Keratinocyte (primary cell): ENCODE results near the gene SHFL. TPM values are rescaled to one million over a fixed set of nuclear protein-coding genes. Genes with fewer than 3 reads are reported as not detected.
A peak's percentile ranks its signal among the peaks of the same experiment; 100 is the strongest.

ENCODE experiments used
- DNase-seq: peaks from one replicate; pipeline ENCODE4 v3.0.0-alpha.2; 2011; ENCODE audit warnings: low read depth, missing footprints, low spot score
- FAIRE-seq: peaks from 2 replicates; lab custom pipeline; 2011; peaks lifted over from hg19 to GRCh38; lab: Jason Lieb, UNC
- H2AFZ ChIP-seq: 2 replicates; pipeline ENCODE4 v1.6.0; 2012; ENCODE audit warnings: low read length, control low read depth, inconsistent platforms; ENCODE audit not compliant: control insufficient read depth
- H3K27ac ChIP-seq: 2 replicates; pipeline ENCODE4 v1.5.1; 2011; ENCODE audit warnings: low read length; ENCODE audit not compliant: control insufficient read depth, insufficient read depth
- H3K27me3 ChIP-seq: 3 replicates; pipeline ENCODE4 v1.6.0; 2011; ENCODE audit warnings: low read length; ENCODE audit not compliant: control insufficient read depth, insufficient read depth; ENCODE audit errors: extremely low read depth
- H3K36me3 ChIP-seq, 2 experiments: 2 replicates in 1 of 2; 3 replicates in 1 of 2; pipeline ENCODE4 v1.5.1; 2011; ENCODE audit warnings: low read length in 2 of 2, mild to moderate bottlenecking in 1 of 2; ENCODE audit not compliant: control insufficient read depth in 2 of 2, insufficient read depth in 2 of 2; ENCODE audit errors: extremely low read depth in 1 of 2
- H3K4me1 ChIP-seq: 3 replicates; pipeline ENCODE4 v1.5.1; 2011; ENCODE audit warnings: low read length; ENCODE audit not compliant: control insufficient read depth, insufficient read depth; ENCODE audit errors: extremely low read depth
- H3K4me2 ChIP-seq: 3 replicates; pipeline ENCODE4 v1.6.0; 2011; ENCODE audit warnings: low read depth, low read length; ENCODE audit not compliant: control insufficient read depth, insufficient read depth; ENCODE audit errors: extremely low read depth
- H3K4me3 ChIP-seq, 3 experiments: fragments of 200-600 bp in 1 of 3; sonication (generic) in 1 of 3; 2 replicates in 2 of 3; 3 replicates in 1 of 3; pipeline ENCODE4 v1.5.1; 2011 to 2016; ENCODE audit warnings: low read length in 3 of 3, mild to moderate bottlenecking in 3 of 3, control low read depth in 2 of 3, inconsistent platforms in 1 of 3, low read depth in 1 of 3, mixed read lengths in 1 of 3, mixed run types in 1 of 3, moderate library complexity in 1 of 3; ENCODE audit not compliant: control insufficient read depth in 2 of 3, insufficient read depth in 2 of 3; ENCODE audit errors: extremely low read depth in 1 of 3
- H3K79me2 ChIP-seq: 2 replicates; pipeline ENCODE4 v1.6.0; 2012; ENCODE audit warnings: low read length; ENCODE audit not compliant: control insufficient read depth, insufficient read depth
- H3K9ac ChIP-seq: 3 replicates; pipeline ENCODE4 v1.6.0; 2011; ENCODE audit warnings: low read length; ENCODE audit not compliant: control insufficient read depth, insufficient read depth; ENCODE audit errors: extremely low read depth
- H3K9me1 ChIP-seq: 3 replicates; pipeline ENCODE4 v1.6.0; 2011; ENCODE audit warnings: low read length; ENCODE audit not compliant: control insufficient read depth, insufficient read depth; ENCODE audit errors: extremely low read depth
- H3K9me3 ChIP-seq: 2 replicates; pipeline ENCODE4 v1.5.1; 2012; ENCODE audit warnings: low read depth, low read length; ENCODE audit not compliant: control insufficient read depth
- H4K20me1 ChIP-seq: 3 replicates; pipeline ENCODE4 v1.6.0; 2011; ENCODE audit warnings: low read length; ENCODE audit not compliant: control insufficient read depth, insufficient read depth; ENCODE audit errors: extremely low read depth
- CTCF ChIP-seq, 3 experiments: IDR thresholded peaks in 1 of 3; conservative IDR thresholded peaks in 1 of 3; optimal IDR thresholded peaks in 1 of 3; 2 replicates in 2 of 3; 3 replicates in 1 of 3; pipeline versions ENCODE3 to v1.5.1; 2011; ENCODE audit warnings: low read length in 3 of 3, mild to moderate bottlenecking in 3 of 3, moderate library complexity in 2 of 3, control low read depth in 1 of 3, inconsistent platforms in 1 of 3; ENCODE audit not compliant: insufficient read depth in 2 of 3; ENCODE audit errors: extremely low read depth in 1 of 3
- EZH2 ChIP-seq: IDR thresholded peaks from one replicate; pipeline ENCODE4 v1.6.1; 2012; ENCODE audit warnings: inconsistent platforms, mild to moderate bottlenecking, low read length, moderate library complexity
- dilution Hi-C: fragments of 300-500 bp; cut with MboI; formaldehyde crosslinking; loops from one replicate; pipeline ENCODE4 v1.7.0; 2020; ENCODE audit warnings: low sequenced_read_pairs; ENCODE audit not compliant: extremely low pct_ligation_motif_present
- polyA plus RNA-seq, 5 experiments: library from polyadenylated mRNA; depleted of rRNA in 3 of 5; stranded (reverse) in 3 of 5; stranded (forward) in 1 of 5; unstranded in 1 of 5; fragments of >200 nt; gene quantifications; 1 replicate in 1 of 5; 2 replicates in 3 of 5; 3 replicates in 1 of 5; pipeline versions ENCODE4 v1.2.1 to v1.2.3, GENCODE V29; 2011 to 2012; ENCODE audit warnings: missing spikeins in 2 of 5, low read depth in 1 of 5, low replicate concordance in 1 of 5

SHFL gene
- polyA plus RNA-seq, 1 donor (not counting 4 experiments of a cell fraction or from before 2014, with no cell fraction given) = 36.4 TPM

GRCh38 chr19:10106100-10106936 lies 20.2 kb downstream of the SHFL start, which contains the start of gene PPAN:
TSS of gene PPAN (plus strand) at chr19:10106362. CDS start at chr19:10106395, 33 bp downstream.
- Histone ChIP-seq H3K4me1 (peaks cover 12% of the 10 kb centered on the region), H3K36me3 (peaks cover 19 to 26% of the 10 kb centered on the region in 2 experiments), H3K4me3 (peak within 1 kb of the TSS; percentile 80 to 83 (median 81)), H3K27ac (peak within 1 kb of the TSS; percentile 79), H3K9me3 (no peaks in the 10 kb centered on the region), H3K9ac (peak within 1 kb of the TSS; percentile 94), H2AFZ (peak within 1 kb of the TSS; percentile 73), H4K20me1 (no peaks in the 10 kb centered on the region), H3K4me2 (peak within 1 kb of the TSS; percentile 64), H3K27me3 (no peaks in the 10 kb centered on the region), H3K79me2 (peaks cover 36% of the 10 kb centered on the region), H3K9me1 (no peaks in the 10 kb centered on the region)
- TF ChIP-seq CTCF (optimal IDR thresholded peaks at IDR 0.05 in 1 of 3, IDR thresholded peaks at IDR 0.05 in 1 of 3, conservative IDR thresholded peaks at IDR 0.05 in 1 of 3; ENCODE audit: extremely low read depth in 1 of 3, insufficient read depth in 2 of 3, low read length in 3 of 3) (no peak), EZH2 (no peak)
- peak; percentile 5 for FAIRE-seq
- dilution Hi-C loops = no loop called here
- DNase-seq = peak; percentile 55

- dilution Hi-C loops = no loop called here
- Histone ChIP-seq H3K36me3 (peaks cover 19 to 31% of the 10 kb centered on the region in 2 experiments), H3K4me3 (peak overlapping the region; percentile 80 to 83 (median 81)), H3K4me2 (peak overlapping the region; percentile 64), H3K27me3 (no peaks in the 10 kb centered on the region), H2AFZ (no peak overlapping the region), H3K4me1 (peaks cover 12% of the 10 kb centered on the region), H4K20me1 (no peaks in the 10 kb centered on the region), H3K9ac (peak overlapping the region; percentile 94), H3K27ac (peak overlapping the region; percentile 79), H3K9me3 (no peaks in the 10 kb centered on the region), H3K79me2 (peaks cover 36% of the 10 kb centered on the region), H3K9me1 (no peaks in the 10 kb centered on the region)
- TF ChIP-seq CTCF (optimal IDR thresholded peaks at IDR 0.05 in 1 of 3, IDR thresholded peaks at IDR 0.05 in 1 of 3, conservative IDR thresholded peaks at IDR 0.05 in 1 of 3; ENCODE audit: extremely low read depth in 1 of 3, insufficient read depth in 2 of 3, low read length in 3 of 3) (no peak), EZH2 (no peak)
- DNase-seq (no peak), FAIRE-seq (peak; percentile 58)
These were observed 21.1 kb downstream of the SHFL start for GRCh38 chr19:10107254-10107653.
